Epithelial cell of esophagus (primary cell): ENCODE results near the gene TMEM132E.

Experiments used
- DNase-seq: peaks from one replicate; pipeline ENCODE4 v3.0.0; 2010; ENCODE audit warnings: low read depth
- H3K4me3 ChIP-seq: 2 replicates; pipeline ENCODE4 v1.5.1; 2011; ENCODE audit warnings: mild to moderate bottlenecking, low read length, control low read depth
- TF ChIP-seq, protein P1 (sequence below): IDR thresholded peaks from 2 replicates; pipeline ENCODE4 v1.5.1; 2011; ENCODE audit warnings: low read depth, mild to moderate bottlenecking, low read length, control low read depth, inconsistent platforms; ENCODE audit not compliant: insufficient read depth; ENCODE audit errors: missing control alignments

TMEM132E gene

GRCh38 chr17:34663714-34664113, 84.3 kb downstream of the TMEM132E start:
- TF ChIP-seq, protein P1, sequence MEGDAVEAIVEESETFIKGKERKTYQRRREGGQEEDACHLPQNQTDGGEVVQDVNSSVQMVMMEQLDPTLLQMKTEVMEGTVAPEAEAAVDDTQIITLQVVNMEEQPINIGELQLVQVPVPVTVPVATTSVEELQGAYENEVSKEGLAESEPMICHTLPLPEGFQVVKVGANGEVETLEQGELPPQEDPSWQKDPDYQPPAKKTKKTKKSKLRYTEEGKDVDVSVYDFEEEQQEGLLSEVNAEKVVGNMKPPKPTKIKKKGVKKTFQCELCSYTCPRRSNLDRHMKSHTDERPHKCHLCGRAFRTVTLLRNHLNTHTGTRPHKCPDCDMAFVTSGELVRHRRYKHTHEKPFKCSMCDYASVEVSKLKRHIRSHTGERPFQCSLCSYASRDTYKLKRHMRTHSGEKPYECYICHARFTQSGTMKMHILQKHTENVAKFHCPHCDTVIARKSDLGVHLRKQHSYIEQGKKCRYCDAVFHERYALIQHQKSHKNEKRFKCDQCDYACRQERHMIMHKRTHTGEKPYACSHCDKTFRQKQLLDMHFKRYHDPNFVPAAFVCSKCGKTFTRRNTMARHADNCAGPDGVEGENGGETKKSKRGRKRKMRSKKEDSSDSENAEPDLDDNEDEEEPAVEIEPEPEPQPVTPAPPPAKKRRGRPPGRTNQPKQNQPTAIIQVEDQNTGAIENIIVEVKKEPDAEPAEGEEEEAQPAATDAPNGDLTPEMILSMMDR, result no peak
- no peak overlapping the region for H3K4me3 ChIP-seq
- no peak for DNase-seq

- no peak for DNase-seq
- no peak overlapping the region for H3K4me3 ChIP-seq
- TF ChIP-seq, protein P1, result no peak
Measured at GRCh38 chr17:34665150-34665806, 85.9 kb downstream of the TMEM132E start.

GRCh38 chr17:34665819-34666763, 86.7 kb downstream of the TMEM132E start:
- TF ChIP-seq, protein P1, result no peak
- H3K4me3 ChIP-seq, result no peak overlapping the region
- DNase-seq, result no peak

- H3K4me3 ChIP-seq, result no peak overlapping the region
- TF ChIP-seq, protein P1, result no peak
Measured at GRCh38 chr17:34667656-34668055, 88.3 kb downstream of the TMEM132E start.

DNA sequence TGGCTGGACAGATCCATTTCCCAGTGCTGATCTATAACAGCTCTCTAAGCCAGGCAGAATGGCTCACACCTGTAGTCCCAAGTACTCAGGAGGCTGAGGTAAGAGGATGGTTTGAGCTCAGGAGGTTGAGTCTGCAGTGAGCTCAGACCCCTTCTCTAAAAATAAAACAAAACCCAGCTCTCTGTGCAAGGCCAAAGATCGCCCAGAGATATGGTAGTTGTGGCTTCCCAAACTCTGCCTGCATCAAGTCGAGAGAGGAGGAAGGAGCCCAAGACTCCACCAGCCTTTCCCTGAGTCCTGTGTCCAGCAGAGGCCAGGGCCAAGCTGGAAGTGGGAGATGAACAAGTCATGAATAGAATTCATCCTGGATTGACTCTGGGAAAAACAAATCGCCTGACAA, 88.8 kb downstream of the TMEM132E start:
- no peak for DNase-seq
- TF ChIP-seq, protein P1, result no peak
- no peak overlapping the region for H3K4me3 ChIP-seq

More at GRCh38 chr17:34667656-34668055, 88.3 kb downstream of the TMEM132E start:
- no peak for DNase-seq

DNA sequence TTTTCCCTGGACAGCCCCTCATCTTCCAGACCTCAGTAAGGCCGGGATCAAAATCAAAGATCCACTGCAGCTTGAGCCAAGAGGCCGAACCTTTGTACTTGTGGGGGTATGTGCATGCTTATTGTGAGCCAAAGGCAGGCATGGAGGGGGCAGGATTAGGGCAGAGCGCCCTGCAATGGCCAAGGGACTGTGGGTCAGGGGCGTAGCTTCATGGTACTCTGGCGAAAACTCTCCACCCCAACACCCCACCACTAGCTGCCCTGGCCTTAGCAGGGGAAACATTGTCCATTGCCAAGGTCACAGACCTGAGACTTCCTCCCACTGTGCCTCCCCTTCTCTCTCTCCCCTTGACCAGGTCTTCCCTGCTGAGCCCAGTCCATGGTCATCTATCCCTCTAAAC, 90.1 kb downstream of the TMEM132E start:
- TF ChIP-seq, protein P1, result no peak
- no peak for DNase-seq
- H3K4me3 ChIP-seq, result no peak overlapping the region

DNA sequence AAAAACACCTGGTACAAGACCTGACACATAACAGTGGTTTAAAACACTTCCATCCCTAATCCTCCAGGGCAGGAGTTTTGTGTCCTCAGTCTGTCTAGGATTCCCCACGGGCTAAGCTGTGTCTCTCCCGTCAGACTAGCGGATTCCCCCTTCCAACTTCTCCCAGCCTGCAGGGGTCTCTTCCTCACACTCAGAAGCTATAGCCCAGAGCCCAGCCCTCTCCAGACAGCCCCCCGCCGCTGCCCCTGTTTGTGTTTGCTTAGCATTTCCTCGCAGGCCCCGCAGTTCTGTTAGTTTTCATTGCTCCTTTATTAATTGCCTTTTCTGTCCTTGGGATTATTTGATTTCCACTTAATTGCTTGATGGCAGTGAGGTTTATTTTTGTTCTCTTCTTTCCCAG, 91.2 kb downstream of the TMEM132E start:
- DNase-seq, result no peak
- TF ChIP-seq, protein P1, result no peak

More for the DNA sequence above, 91.2 kb downstream of the TMEM132E start:
- H3K4me3 ChIP-seq, result no peak overlapping the region
